Posterior cingulate gyrus (tissue), 11 donors: ENCODE results near the gene PITPNM3.

Experiments
- DNase-seq, 10 donors: peaks; one replicate each; pipeline versions ENCODE4 v3.0.0 to v3.0.0-alpha.2; 2020 to 2021; ENCODE audit warnings: mixed read lengths in 3 of 10
- intact Hi-C: fragments of 100-400 bp; cut with DNase I; formaldehyde crosslinking; loops from one replicate; pipeline ENCODE4 v1.15.1; 2023

The PITPNM3 gene

GRCh38 chr17:6554871-6555330, 1.5 kb downstream of the PITPNM3 start:
- peak in 6 of 10 donors; percentile 46 to 92 (median 75) for DNase-seq
- intact Hi-C loops = loop anchor here (10.0 kb wide), 1 partner anchor 60 kb away; no protein-coding TSS in a partner anchor

- DNase-seq = peak in 1 of 10 donors; percentile 59
- intact Hi-C loops = loop anchor here (10.0 kb wide), 1 partner anchor 60 kb away; no protein-coding TSS in a partner anchor
Observed at GRCh38 chr17:6554342-6554741, 2.0 kb downstream of the PITPNM3 start.

GRCh38 chr17:6551869-6552531, 4.4 kb downstream of the PITPNM3 start:
- intact Hi-C loops = loop anchor here (10.0 kb wide), 1 partner anchor 57 kb away; no protein-coding TSS in a partner anchor
- DNase-seq = peak in 3 of 10 donors; percentile 27 to 89 (median 84)

GRCh38 chr17:6551356-6551755, 5.0 kb downstream of the PITPNM3 start:
- DNase-seq = no peak
- intact Hi-C loops = loop anchor here (10.0 kb wide), 1 partner anchor 57 kb away; no protein-coding TSS in a partner anchor

GRCh38 chr17:6549384-6550036, 6.8 kb downstream of the PITPNM3 start:
- intact Hi-C loops = loop anchor here (10.0 kb wide), 1 partner anchor 55 kb away; no protein-coding TSS in a partner anchor
- DNase-seq = peak in 2 of 10 donors; percentile 8 to 43

GRCh38 chr17:6548578-6549330, 7.6 kb downstream of the PITPNM3 start:
- intact Hi-C loops = no loop called here
- DNase-seq = peak in 5 of 10 donors; percentile 43 to 90 (median 85)

DNA sequence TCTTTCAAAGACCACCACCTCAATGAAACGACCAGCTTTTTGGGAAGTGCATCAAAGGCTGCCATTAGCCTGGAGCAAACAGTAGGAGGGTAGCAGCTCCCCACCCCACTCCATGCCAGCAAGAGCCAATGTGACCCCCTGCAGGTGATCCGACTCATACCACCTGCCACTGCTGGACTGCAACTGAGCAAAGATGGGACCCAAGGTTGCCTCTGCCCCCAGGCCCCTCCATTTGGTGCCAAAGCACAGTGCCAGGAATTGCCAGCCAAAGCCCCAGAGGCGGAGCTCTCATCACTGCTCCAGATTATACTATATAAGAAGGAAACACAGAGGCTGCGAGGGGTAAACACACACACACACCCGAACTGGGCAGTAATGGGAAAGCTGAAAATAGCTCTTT, 8.3 kb downstream of the PITPNM3 start:
- intact Hi-C loops = no loop called here
- peak in 3 of 10 donors; percentile 32 to 66 (median 50) for DNase-seq

GRCh38 chr17:6547336-6547735, 9.0 kb downstream of the PITPNM3 start:
- intact Hi-C loops = no loop called here
- peak in 3 of 10 donors; percentile 36 to 77 (median 59) for DNase-seq

DNA sequence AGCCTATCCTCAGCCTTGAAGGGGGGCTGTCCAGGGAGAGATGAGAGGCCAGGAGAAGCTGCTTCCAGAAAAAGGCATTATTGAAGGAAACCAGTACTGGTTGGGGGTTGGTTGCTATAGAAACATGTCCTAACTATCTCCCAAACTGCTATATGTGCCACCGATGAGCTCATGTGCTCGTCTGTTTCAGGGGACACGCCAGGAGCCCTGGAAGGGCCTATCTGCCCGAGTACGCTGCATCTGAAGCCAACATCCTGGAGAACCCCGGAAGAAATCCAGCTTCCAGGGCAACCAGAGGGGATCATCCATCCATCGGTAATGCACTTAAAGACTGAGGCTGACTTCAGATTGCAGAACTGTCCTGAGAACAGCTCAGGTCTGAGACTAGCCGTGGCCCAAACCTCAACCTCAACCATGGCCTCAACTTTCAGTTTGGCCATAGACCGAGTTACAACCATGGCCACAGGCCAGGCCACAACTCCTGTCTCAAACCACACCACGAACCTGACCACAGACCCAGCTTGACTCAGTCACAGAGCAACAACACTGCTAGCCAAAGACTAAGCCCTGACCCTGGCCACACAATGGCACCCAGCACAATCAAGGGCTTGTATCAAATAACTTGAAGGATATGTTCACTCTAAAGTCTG, 10.2 kb downstream of the PITPNM3 start:
- DNase-seq = peak in 4 of 10 donors; percentile 53 to 88 (median 82)
- intact Hi-C loops = no loop called here

DNA sequence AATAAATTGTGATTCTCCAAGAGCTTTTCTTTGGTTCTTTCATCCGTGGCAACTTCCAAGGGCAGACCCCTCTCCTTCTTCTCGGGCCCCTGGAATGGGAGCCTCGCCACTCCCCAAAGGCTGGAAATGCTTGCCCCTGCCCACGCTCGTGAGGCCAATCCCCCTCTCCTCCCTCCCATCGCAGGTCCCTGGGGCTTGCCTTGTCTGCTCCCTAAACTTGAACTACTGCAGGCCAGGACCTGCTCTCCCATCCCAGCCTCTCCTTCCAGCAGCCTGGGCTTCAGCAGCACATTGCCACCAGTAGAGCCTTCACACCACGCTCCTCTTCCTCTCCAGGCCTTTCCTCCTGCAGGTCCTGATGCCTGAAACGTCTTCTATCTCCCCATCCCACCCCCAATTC, 11.1 kb downstream of the PITPNM3 start:
- DNase-seq = peak in 3 of 10 donors; percentile 59 to 64 (median 64)
- intact Hi-C loops = no loop called here

GRCh38 chr17:6544011-6544370, 12.4 kb downstream of the PITPNM3 start:
- DNase-seq = peak in 1 of 10 donors; percentile 52
- intact Hi-C loops = no loop called here

GRCh38 chr17:6543079-6544010, 13.0 kb downstream of the PITPNM3 start:
- intact Hi-C loops = no loop called here
- peak in 2 of 10 donors; percentile 52 to 69 for DNase-seq

DNA sequence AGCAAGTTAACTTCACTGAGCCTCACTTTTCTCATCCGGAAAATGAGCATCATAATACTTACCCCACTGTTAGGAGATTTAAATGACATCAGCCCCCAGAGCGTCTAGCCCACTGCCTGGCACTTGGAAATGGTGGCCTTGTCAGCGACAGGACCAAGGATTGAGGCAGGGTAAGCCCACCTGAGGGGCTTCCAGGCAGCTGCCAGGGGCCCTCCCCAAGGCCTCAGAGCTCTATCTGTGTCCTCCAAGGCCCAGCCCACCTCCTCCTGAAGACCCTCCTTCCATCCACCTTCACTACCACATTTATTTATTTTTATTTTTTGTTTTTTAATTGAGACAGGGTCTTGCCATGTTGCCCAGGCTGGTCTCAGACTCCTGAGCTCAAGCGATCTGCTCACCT, 13.8 kb downstream of the PITPNM3 start:
- intact Hi-C loops = no loop called here
- peak in 3 of 10 donors; percentile 26 to 67 (median 55) for DNase-seq

- peak in 2 of 10 donors; percentile 1 to 40 for DNase-seq
Observed at GRCh38 chr17:6541886-6542285, 14.5 kb downstream of the PITPNM3 start.

DNA sequence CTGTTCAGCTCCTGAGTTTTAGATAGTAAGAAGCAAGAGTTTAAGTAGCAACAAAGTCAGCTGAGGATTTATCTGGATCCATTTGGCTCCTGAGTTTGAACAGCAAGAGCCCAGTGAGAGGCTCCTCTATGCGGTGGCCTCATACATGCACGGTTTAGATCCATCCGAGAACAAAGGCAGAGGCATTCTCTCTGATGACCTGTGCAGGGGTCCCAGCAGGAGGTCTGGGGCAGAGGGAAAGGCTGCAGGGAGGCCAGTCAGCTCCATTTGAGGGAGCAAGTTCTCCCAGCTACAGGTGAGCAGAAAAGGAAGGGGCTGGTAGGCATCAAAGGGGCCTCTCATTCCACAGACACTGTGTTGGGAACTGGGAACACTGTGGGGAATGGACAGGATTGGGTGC, 16.5 kb downstream of the PITPNM3 start:
- intact Hi-C loops = no loop called here
- peak in 2 of 10 donors; percentile 15 to 24 for DNase-seq

More at GRCh38 chr17:6541886-6542285, 14.5 kb downstream of the PITPNM3 start:
- intact Hi-C loops = no loop called here

- intact Hi-C loops = no loop called here
- peak in 1 of 10 donors; percentile 63 for DNase-seq
Observed at GRCh38 chr17:6536566-6537065, 19.7 kb downstream of the PITPNM3 start.

DNA sequence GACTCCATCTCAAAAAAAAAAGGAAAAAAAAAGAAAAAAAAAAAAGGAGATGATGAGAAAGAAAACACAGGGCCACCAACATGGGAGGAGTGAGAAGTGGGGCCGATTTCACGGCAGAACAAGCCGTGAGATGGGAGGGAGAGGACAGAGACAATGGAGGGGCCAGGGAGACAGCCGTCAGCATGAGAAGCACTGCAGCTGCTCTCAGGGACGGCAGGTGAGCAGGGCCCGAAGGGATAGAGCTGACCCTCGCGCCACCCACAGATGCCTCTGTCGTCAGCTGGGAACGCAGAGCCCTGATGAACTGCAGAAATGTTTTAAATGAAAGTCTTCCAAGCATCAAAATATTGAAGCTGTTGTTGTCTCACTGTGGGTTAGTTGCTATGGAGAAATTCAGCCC, 20.3 kb downstream of the PITPNM3 start:
- DNase-seq = peak in 3 of 10 donors; percentile 55 to 74 (median 64)
- intact Hi-C loops = no loop called here

DNA sequence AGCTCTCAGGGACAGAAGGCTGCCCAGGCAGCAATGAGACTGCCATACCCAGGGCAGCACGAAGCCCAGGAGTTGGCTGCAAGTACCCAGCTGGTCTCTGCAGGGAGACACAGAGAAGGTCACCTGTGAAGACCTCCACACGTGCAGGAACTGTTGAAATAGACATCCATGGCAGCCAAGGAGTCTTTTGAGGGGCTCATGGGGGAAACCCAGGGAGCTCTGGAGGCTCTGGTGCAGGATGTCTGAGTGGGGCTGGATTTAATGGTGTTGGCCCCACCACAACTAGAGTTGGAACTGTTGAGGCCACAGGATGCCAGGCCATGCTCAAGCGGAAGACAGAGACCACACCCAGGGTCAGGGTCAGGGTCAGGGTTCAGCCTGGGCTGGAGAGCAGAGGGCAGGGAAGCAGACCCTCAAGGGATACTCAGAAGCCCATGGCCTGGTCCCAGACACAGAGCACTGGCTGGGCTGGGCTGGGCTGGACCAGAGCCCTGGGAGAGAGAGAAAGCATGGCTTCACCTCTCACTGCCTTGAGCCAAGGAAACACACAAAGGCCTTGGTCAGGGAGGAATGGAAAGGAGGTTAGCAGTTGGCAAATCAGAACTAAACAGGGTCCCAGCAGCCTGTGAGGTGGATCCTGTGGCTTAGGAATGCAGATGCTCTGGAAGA, 21.4 kb downstream of the PITPNM3 start:
- peak in 3 of 10 donors; percentile 45 to 55 (median 45) for DNase-seq

More for the DNA sequence above, 21.4 kb downstream of the PITPNM3 start:
- intact Hi-C loops = no loop called here
